HG03469 (cell line): Measurements from ENCODE around the gene MCIDAS.

Experiments
- ATAC-seq: cut with Tn5 transposase; IDR thresholded peaks from one replicate; pipeline ENCODE4 v1.9.1; 2021; ENCODE audit warnings: mild to moderate bottlenecking, moderate library complexity, moderate number of reproducible peaks; ENCODE audit not compliant: unreplicated experiment

Gene MCIDAS

DNA sequence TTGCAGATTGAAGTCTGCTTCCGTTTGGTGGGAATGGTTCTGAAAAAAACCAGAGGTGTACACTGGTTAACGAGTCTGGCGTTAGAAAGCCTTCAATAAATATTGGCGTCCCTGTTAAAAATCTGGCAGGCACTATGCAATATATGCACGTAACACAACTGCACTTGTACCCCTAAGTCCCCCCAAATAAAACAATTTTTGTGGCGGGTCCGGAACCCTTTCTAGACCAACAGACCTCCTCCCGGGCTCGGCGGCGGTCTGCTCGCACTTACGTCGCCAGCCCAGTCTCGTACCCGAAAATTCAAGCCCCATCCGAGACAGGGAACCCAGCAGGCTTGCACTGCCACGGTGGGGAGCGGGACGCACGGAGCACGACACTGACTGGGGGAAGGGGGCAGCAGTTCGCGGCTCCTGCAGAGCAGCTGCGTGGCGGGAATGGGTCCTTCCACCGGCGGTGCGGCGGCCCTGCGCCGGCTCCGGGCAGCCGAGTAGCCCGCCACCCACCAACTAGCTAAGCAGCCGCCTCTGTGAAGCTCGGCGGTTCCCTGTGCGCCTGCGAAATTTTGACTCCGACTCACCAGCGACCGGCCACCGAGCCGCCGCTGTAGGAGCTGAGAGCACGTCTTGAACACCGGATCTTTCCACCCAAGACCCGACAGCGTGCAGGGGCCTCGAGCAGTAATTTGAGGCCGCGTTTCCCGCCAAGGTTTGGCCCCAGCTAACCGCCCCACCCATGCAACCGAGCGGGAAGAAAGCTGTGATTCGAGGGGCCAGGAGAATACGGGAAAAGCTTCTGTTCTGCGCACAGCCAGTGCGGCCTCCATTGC is 3.9 kb downstream of the MCIDAS start:
- ATAC-seq, result no peak

DNA sequence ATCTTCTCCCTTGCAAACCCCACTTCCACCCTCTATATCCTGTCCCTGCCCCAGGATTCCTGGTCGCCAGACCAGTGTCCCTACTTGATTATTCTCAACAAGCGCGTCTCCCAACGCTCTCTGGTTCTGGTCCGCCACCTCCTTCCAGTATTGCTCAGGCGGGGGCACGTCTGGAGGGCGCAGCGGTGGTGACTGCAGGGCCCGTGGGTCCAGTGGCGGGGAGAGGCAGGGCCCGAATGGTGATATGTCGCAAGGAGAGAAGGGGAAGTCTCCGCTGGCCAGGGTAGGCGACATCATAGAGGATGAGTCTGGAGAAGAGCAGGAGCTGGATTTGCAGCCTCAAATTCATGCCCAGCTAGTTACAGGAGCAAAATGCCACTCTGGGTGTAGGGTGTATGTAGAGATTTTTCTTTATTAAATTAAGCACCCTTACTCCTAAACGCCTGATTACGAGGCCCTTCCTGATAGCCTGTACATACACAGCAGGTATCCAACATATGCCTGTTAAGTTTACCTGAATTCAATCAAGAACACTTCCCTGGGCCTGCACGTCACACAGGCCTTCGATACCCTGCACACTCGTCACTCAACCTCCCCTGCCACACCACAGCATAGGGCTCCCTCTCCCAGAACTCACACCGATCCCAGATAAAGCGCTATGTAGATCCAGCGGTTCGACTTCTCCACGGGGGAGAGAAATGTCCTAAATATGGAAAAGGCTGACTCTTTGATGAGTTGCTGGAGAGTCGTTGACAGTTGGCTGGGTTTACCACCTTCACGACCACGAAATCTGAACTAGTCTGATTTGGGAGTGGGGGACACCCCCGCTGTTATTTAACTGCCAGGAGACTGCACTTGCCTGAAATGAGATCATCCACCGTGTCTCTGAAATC is 4.8 kb downstream of the MCIDAS start:
- ATAC-seq, result no peak

GRCh38 chr5:55220433-55221185 is 6.5 kb downstream of the MCIDAS start:
- ATAC-seq, result no peak

DNA sequence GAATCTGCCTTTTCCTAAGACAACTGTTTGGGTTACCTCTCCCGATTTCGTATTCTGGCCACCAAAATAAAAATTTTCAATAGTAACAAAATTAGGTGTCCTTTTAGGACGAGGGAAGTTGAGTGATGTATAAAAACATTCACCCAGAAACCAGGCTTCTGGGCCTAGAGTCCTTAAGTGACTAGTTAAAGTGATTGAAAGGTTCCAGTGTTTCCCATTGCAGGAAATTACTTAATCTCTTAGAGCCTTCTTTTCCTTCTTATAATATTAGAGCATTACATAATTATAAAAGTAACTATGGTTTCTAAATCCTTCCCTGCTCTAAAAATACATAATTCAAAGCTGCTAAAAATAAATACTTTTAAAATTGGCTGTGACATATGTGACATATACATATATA is 7.3 kb downstream of the MCIDAS start:
- no peak for ATAC-seq

DNA sequence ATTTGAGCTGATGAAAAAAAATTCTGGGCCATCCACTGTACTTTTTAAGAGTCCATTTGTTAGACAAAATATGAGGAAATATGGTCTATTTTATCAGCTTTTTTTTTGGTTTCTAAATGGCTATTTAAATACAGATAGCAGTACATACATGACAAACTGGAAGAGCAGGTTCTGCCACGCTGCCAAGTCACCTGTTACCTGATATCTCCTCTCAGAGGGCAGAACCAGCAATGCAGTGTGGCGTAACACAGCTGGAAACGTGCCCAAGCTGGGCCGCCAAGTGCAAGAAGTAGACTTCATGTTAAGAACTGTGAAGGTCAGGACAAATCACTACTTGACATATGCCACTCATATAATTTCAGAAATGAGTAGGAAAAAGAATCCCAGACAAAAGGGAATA is 8.1 kb downstream of the MCIDAS start:
- no peak for ATAC-seq

DNA sequence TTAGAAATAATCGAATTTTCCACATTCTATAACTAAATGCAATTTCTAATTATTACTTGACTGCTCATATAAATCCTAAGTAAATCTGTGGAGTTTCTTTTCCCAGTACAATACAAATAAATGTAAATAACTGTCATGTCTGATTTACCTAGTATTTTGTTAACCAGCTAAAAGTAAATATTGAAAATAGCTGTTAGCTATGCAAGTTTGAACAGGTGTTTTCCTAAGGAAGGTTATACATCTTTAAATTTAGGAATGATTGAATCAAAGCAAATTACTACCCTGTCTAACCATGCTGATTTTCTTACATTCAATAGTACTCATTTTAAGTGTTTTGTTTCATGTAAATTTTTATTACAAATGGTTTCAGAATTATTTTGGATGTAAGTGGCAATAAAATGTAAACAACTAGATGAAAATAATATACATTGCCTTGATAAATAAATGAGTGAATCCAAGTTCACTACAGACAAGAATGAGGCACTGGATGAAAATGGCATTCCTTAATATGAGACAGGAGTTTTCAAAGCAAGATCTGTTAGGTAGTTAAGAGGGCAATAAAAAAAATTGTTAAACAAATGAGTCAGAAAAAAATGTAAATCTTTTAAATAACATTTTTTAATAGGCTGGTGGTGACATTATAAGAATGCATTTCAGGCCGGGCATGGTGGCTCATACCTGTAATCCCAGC is 15.8 kb downstream of the MCIDAS start:
- no peak for ATAC-seq

- no peak for ATAC-seq
Observed at GRCh38 chr5:55205001-55205400, 22.1 kb downstream of the MCIDAS start.

GRCh38 chr5:55191165-55191564 is 36.0 kb downstream of the MCIDAS start:
- no peak for ATAC-seq

- ATAC-seq, result no peak
Observed at GRCh38 chr5:55188656-55189540, 38.2 kb downstream of the MCIDAS start.

- ATAC-seq, result no peak
Observed at GRCh38 chr5:55187370-55187769, 39.7 kb downstream of the MCIDAS start.

- ATAC-seq, result no peak
Observed at GRCh38 chr5:55180016-55180415, 47.1 kb downstream of the MCIDAS start.

- ATAC-seq, result no peak
Observed at GRCh38 chr5:55177078-55177477, 50.0 kb downstream of the MCIDAS start.

GRCh38 chr5:55176176-55176818 is 50.8 kb downstream of the MCIDAS start:
- no peak for ATAC-seq

GRCh38 chr5:55175781-55176175 is 51.3 kb downstream of the MCIDAS start:
- no peak for ATAC-seq

- ATAC-seq, result peak; percentile 6
Observed at GRCh38 chr5:55173687-55174230, 53.4 kb downstream of the MCIDAS start.

DNA sequence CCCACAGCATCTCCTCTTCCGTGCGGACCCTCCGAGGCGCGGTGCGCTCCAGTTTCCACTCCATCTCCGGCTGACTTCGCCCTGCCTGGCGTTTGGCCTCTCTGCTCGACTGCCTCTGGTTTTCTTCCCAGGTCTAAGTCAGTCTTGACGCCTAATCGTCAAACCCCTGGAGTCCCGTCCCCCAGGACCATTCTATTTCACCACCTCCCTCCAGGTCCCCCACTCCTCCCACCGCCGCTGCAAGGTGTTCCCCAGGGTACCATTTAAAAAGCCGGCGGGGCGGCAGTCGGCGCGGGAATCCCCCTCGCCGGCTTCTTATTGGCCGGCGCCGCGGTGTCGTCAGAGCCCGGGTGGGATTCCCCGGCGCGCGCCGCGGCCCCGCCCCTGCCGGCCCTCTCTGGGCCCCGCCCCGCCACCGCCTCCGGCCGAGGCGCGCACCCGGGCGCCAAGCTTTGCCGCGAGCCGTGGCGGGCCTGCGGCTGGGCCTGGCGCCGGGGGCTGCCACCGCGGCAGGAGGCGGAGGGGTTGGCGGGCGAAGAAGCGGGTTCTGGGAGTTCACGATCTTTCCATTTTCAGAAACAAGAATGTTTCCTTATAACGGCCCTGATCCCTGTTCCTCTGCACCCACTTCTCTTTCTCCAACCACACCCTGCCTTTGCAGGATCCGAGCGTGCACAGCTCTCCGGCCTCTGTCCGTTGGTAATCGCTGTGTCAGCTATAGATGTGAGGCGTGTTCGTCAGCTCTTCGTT is 54.0 kb downstream of the MCIDAS start, which contains the start of gene CDC20B:
Gene CDC20B, minus strand, starts transcription at position 241 of the 750 bp plus-strand sequence. Its CDS starts 177 bp downstream, at position 64.
- peak; percentile 64 for ATAC-seq

DNA sequence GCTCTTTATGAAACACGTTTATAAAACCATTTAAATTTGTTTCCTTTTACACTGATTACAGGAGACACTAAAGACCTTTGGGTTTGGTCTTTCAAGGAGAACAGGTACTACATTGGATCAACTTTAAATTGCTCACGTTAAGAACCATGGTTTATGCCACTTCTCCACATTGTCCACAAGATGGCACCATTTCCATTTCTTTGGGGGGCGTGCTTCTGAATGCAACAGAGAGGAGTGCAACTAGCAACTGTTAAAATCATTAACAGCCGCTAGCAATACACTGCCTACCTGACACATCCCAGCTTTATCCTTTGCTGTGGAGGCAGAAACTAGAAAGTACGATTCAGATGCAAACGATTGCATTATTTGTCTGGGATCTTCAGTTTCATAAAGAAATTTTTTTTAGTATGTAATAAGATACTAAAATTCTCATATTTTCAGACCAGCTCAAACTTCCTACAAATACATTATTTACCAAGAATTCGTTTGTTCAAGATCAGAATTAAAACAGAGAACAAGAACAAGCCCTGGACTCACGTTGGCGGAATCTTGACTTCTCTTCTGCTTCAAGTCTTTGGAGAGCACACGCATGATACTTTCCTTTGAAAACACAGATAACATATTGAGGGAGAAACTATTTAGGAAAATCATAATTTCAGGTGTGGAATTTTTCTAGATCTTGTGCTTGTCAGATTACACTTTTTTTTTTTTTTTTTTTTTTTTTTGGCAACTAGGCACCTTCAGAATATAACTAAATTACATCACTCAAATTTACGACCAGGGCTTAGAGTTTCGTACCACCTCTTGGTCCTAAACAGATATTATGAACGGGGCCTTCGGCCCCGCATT is 54.8 kb downstream of the MCIDAS start:
- peak; percentile 45 for ATAC-seq
